VCaP (cell line): ENCODE data around the gene PHTF1.
"Not testable (repeated sequence)": the region's sequence is repeated elsewhere in the genome, so short reads cannot be mapped to it uniquely, and the experiment has no call there.

Source experiments
- H3K27ac ChIP-seq: fragments of 450-650 bp; 2 replicates; pipeline ENCODE4 v1.5.1; 2017
- CTCF ChIP-seq: fragments of 450-650 bp; conservative IDR thresholded peaks from 2 replicates; pipeline ENCODE4 v1.5.1; 2017; ENCODE audit warnings: mild to moderate bottlenecking, moderate library complexity

The PHTF1 gene

GRCh38 chr1:113760102-113761080 is 1.1 kb upstream of the PHTF1 start:
- TF ChIP-seq CTCF, result no peak
- H3K27ac ChIP-seq, result peak overlapping the region; percentile 90

- peak overlapping the region; percentile 90 for H3K27ac ChIP-seq
- no peak for TF ChIP-seq CTCF
Measured at GRCh38 chr1:113758631-113759332, 504 bp downstream of the PHTF1 start.

- no peak overlapping the region for H3K27ac ChIP-seq
- no peak for TF ChIP-seq CTCF
Measured at GRCh38 chr1:113756461-113756860, 2.8 kb downstream of the PHTF1 start.

GRCh38 chr1:113753333-113753732 is 6.0 kb downstream of the PHTF1 start:
- H3K27ac ChIP-seq, result not testable (repeated sequence)

GRCh38 chr1:113751516-113751915 is 7.8 kb downstream of the PHTF1 start:
- no peak overlapping the region for H3K27ac ChIP-seq
- TF ChIP-seq CTCF, result no peak

GRCh38 chr1:113751114-113751513 is 8.2 kb downstream of the PHTF1 start:
- TF ChIP-seq CTCF, result no peak
- no peak overlapping the region for H3K27ac ChIP-seq

- TF ChIP-seq CTCF, result no peak
- no peak overlapping the region for H3K27ac ChIP-seq
Measured at GRCh38 chr1:113749402-113749801, 9.9 kb downstream of the PHTF1 start.
